ENCODE data around the gene SDF4. TPM values are rescaled to one million over a fixed set of nuclear protein-coding genes. Genes with fewer than 3 reads are reported as not detected.
A peak's percentile ranks its signal among the peaks of the same experiment; 100 is the strongest.

The SDF4 gene
- total RNA-seq, 2 donors from 2014 or later: 202 to 325 TPM

- Histone ChIP-seq H3K9me3 (no peaks in the 10 kb centered on the region), H3K27ac (no peak overlapping the region), H3K9ac (ENCODE audit: low read depth in 2 of 2, low read length in 2 of 2) (no peak overlapping the region), H3K27me3 (no peaks in the 10 kb centered on the region), H3K4me1 (no peaks in the 10 kb centered on the region), H3K36me3 (no peaks in the 10 kb centered on the region), H3K4me3 (no peak overlapping the region)
- no peak for TF ChIP-seq CTCF (IDR thresholded peaks at IDR 0.05)
- DNase-seq: no peak
- intact Hi-C loops (cut with DNase I): no loop called here
Observed at GRCh38 chr1:1189111-1189510, 42.7 kb downstream of the SDF4 start.

DNA sequence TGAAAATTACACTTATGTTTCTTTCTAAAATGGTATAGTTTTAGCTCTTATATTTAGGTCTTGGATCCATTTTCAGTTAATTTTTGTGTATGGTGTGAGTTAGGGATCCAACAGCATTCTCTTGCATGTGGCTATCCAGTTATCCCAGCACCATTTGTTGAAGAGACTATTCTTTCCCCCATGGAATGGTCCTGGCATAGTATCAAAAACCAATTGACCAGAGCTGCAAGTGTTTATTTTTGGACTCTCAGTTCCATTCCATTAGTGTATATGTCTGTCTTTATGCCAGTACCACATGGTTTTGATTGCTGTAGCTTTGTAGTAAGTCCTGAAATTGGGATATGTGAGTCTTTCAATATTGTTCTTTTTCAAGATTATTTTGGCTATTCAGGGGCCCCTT lies 43.9 kb downstream of the SDF4 start:
- no peaks in the 10 kb centered on the region for H3K9me3 ChIP-seq
- H3K27ac ChIP-seq: no peak overlapping the region
- no peak for TF ChIP-seq CTCF (IDR thresholded peaks at IDR 0.05)
- H3K4me3 ChIP-seq: no peak overlapping the region
- H3K36me3 ChIP-seq: no peaks in the 10 kb centered on the region
- H3K4me1 ChIP-seq: no peaks in the 10 kb centered on the region
- DNase-seq: no peak
- intact Hi-C loops (cut with DNase I): no loop called here
- H3K27me3 ChIP-seq: no peaks in the 10 kb centered on the region
- no peak overlapping the region for H3K9ac ChIP-seq (ENCODE audit: low read depth in 2 of 2, low read length in 2 of 2)

- DNase-seq: no peak
- no peak for TF ChIP-seq CTCF (IDR thresholded peaks at IDR 0.05)
- Histone ChIP-seq H3K9ac (ENCODE audit: low read depth in 2 of 2, low read length in 2 of 2) (peak overlapping the region in 1 of 2 donors; percentile 12), H3K36me3 (no peaks in the 10 kb centered on the region), H3K27ac (no peak overlapping the region), H3K4me1 (no peaks in the 10 kb centered on the region), H3K27me3 (no peaks in the 10 kb centered on the region), H3K9me3 (no peaks in the 10 kb centered on the region), H3K4me3 (no peak overlapping the region)
- intact Hi-C loops (cut with DNase I): no loop called here
Observed at GRCh38 chr1:1185101-1185765, 46.6 kb downstream of the SDF4 start.

- H3K4me1 ChIP-seq: no peaks in the 10 kb centered on the region
- H3K9ac ChIP-seq (ENCODE audit: low read depth in 2 of 2, low read length in 2 of 2): no peak overlapping the region
- no peak overlapping the region for H3K27ac ChIP-seq
- no peaks in the 10 kb centered on the region for H3K27me3 ChIP-seq
- no peak for TF ChIP-seq CTCF (IDR thresholded peaks at IDR 0.05)
- H3K9me3 ChIP-seq: no peaks in the 10 kb centered on the region
- DNase-seq: no peak
- intact Hi-C loops (cut with DNase I): no loop called here
- H3K36me3 ChIP-seq: no peaks in the 10 kb centered on the region
- no peak overlapping the region for H3K4me3 ChIP-seq
Observed at GRCh38 chr1:1183833-1184775, 47.7 kb downstream of the SDF4 start.

- TF ChIP-seq CTCF (IDR thresholded peaks at IDR 0.05): no peak
- no peaks in the 10 kb centered on the region for H3K4me1 ChIP-seq
- intact Hi-C loops (cut with DNase I): no loop called here
- H3K9me3 ChIP-seq: no peaks in the 10 kb centered on the region
- no peak overlapping the region for H3K4me3 ChIP-seq
- H3K9ac ChIP-seq (ENCODE audit: low read depth in 2 of 2, low read length in 2 of 2): no peak overlapping the region
- H3K36me3 ChIP-seq: no peaks in the 10 kb centered on the region
- DNase-seq: no peak
- no peak overlapping the region for H3K27ac ChIP-seq
- no peaks in the 10 kb centered on the region for H3K27me3 ChIP-seq
Observed at GRCh38 chr1:1183221-1183747, 48.5 kb downstream of the SDF4 start.
